Measurements from ENCODE around the gene LRRC27.
"Not testable (repeated sequence)": the region's sequence is repeated elsewhere in the genome, so short reads cannot be mapped to it uniquely, and the experiment has no call there.

Gene LRRC27

GRCh38 chr10:132385389-132385667 is 53.3 kb downstream of the LRRC27 start:
- no peaks in the 10 kb centered on the region for H3K9me3 Mint-ChIP-seq
- peaks cover 15% of the 10 kb centered on the region for H3K4me1 Mint-ChIP-seq
- ATAC-seq (no peak), DNase-seq (no peak)
- H3K4me3 Mint-ChIP-seq, result no peak overlapping the region
- peaks cover 3% of the 10 kb centered on the region for H3K27me3 Mint-ChIP-seq
- no peak overlapping the region for H3K27ac Mint-ChIP-seq
- H3K36me3 Mint-ChIP-seq (ENCODE audit: low read depth), result no peaks in the 10 kb centered on the region

- Mint-ChIP-seq H3K27ac (no peak overlapping the region), H3K36me3 (ENCODE audit: low read depth) (no peaks in the 10 kb centered on the region)
Observed at GRCh38 chr10:132385721-132386418, 53.9 kb downstream of the LRRC27 start.

GRCh38 chr10:132386419-132386831 is 54.4 kb downstream of the LRRC27 start:
- H3K4me1 Mint-ChIP-seq, result peaks cover 15% of the 10 kb centered on the region
- H3K27ac Mint-ChIP-seq, result no peak overlapping the region
- no peaks in the 10 kb centered on the region for H3K9me3 Mint-ChIP-seq
- peaks cover 3% of the 10 kb centered on the region for H3K27me3 Mint-ChIP-seq
- no peaks in the 10 kb centered on the region for H3K36me3 Mint-ChIP-seq (ENCODE audit: low read depth)
- DNase-seq (no peak), ATAC-seq (no peak)
- H3K4me3 Mint-ChIP-seq, result no peak overlapping the region

More at GRCh38 chr10:132385721-132386418, 53.9 kb downstream of the LRRC27 start:
- Mint-ChIP-seq H3K27me3 (peaks cover 3% of the 10 kb centered on the region), H3K4me3 (no peak overlapping the region), H3K4me1 (peaks cover 15% of the 10 kb centered on the region), H3K9me3 (no peaks in the 10 kb centered on the region)
- ATAC-seq, result no peak
- no peak for DNase-seq

- not testable (repeated sequence) for H3K27ac Mint-ChIP-seq; H3K9me3 Mint-ChIP-seq; DNase-seq; H3K4me3 Mint-ChIP-seq; H3K27me3 Mint-ChIP-seq; ATAC-seq; H3K36me3 Mint-ChIP-seq (ENCODE audit: low read depth)
- peaks cover 15% of the 10 kb centered on the region for H3K4me1 Mint-ChIP-seq
Observed at GRCh38 chr10:132386896-132387295, 54.9 kb downstream of the LRRC27 start.

GRCh38 chr10:132387764-132388210 is 55.8 kb downstream of the LRRC27 start:
- H3K9me3 Mint-ChIP-seq, result peaks cover 8% of the 10 kb centered on the region
- H3K4me1 Mint-ChIP-seq, result peaks cover 10% of the 10 kb centered on the region
- peak overlapping the region; percentile 85 for H3K27ac Mint-ChIP-seq
- DNase-seq (peak; percentile 82), ATAC-seq (peak; percentile 33)
- peak overlapping the region; percentile 62 for H3K4me3 Mint-ChIP-seq
- H3K36me3 Mint-ChIP-seq (ENCODE audit: low read depth), result no peaks in the 10 kb centered on the region
- H3K27me3 Mint-ChIP-seq, result peaks cover 3% of the 10 kb centered on the region

- ATAC-seq, result peak; percentile 30
- H3K27me3 Mint-ChIP-seq, result peaks cover 3% of the 10 kb centered on the region
- DNase-seq, result no peak
- H3K9me3 Mint-ChIP-seq, result peaks cover 8% of the 10 kb centered on the region
- H3K27ac Mint-ChIP-seq, result no peak overlapping the region
- H3K36me3 Mint-ChIP-seq (ENCODE audit: low read depth), result no peaks in the 10 kb centered on the region
- H3K4me3 Mint-ChIP-seq, result no peak overlapping the region
- H3K4me1 Mint-ChIP-seq, result peaks cover 10% of the 10 kb centered on the region
Observed at GRCh38 chr10:132388891-132389432, 57.0 kb downstream of the LRRC27 start.

GRCh38 chr10:132389433-132390169 is 57.6 kb downstream of the LRRC27 start:
- no peaks in the 10 kb centered on the region for H3K36me3 Mint-ChIP-seq (ENCODE audit: low read depth)
- H3K9me3 Mint-ChIP-seq, result peaks cover 8% of the 10 kb centered on the region
- ATAC-seq, result peak; percentile 8
- peaks cover 5% of the 10 kb centered on the region for H3K4me1 Mint-ChIP-seq
- H3K27ac Mint-ChIP-seq, result no peak overlapping the region
- DNase-seq, result no peak
- peaks cover 3% of the 10 kb centered on the region for H3K27me3 Mint-ChIP-seq
- H3K4me3 Mint-ChIP-seq, result no peak overlapping the region

GRCh38 chr10:132390170-132390920 is 58.4 kb downstream of the LRRC27 start:
- DNase-seq, result no peak
- H3K27ac Mint-ChIP-seq, result no peak overlapping the region
- ATAC-seq, result no peak
- no peak overlapping the region for H3K4me3 Mint-ChIP-seq
- peaks cover 3% of the 10 kb centered on the region for H3K27me3 Mint-ChIP-seq
- peaks cover 5% of the 10 kb centered on the region for H3K4me1 Mint-ChIP-seq
- H3K9me3 Mint-ChIP-seq, result peaks cover 8% of the 10 kb centered on the region
- H3K36me3 Mint-ChIP-seq (ENCODE audit: low read depth), result no peaks in the 10 kb centered on the region

GRCh38 chr10:132390921-132391675 is 59.1 kb downstream of the LRRC27 start:
- Mint-ChIP-seq H3K27me3 (peaks cover 3% of the 10 kb centered on the region), H3K36me3 (ENCODE audit: low read depth) (no peaks in the 10 kb centered on the region), H3K4me3 (no peak overlapping the region), H3K9me3 (peaks cover 8% of the 10 kb centered on the region), H3K27ac (no peak overlapping the region), H3K4me1 (peaks cover 5% of the 10 kb centered on the region)
- ATAC-seq (no peak), DNase-seq (no peak)

GRCh38 chr10:132391676-132392020 is 59.7 kb downstream of the LRRC27 start:
- Mint-ChIP-seq H3K4me3 (no peak overlapping the region), H3K4me1 (peaks cover 5% of the 10 kb centered on the region), H3K27ac (no peak overlapping the region), H3K9me3 (peaks cover 8% of the 10 kb centered on the region), H3K27me3 (peaks cover 3% of the 10 kb centered on the region), H3K36me3 (ENCODE audit: low read depth) (no peaks in the 10 kb centered on the region)
- no peak for DNase-seq
- ATAC-seq, result no peak

- Mint-ChIP-seq H3K36me3 (ENCODE audit: low read depth) (no peaks in the 10 kb centered on the region), H3K27ac (no peak overlapping the region), H3K4me3 (no peak overlapping the region), H3K27me3 (peaks cover 3% of the 10 kb centered on the region), H3K4me1 (peaks cover 5% of the 10 kb centered on the region), H3K9me3 (peaks cover 8% of the 10 kb centered on the region)
- ATAC-seq (no peak), DNase-seq (no peak)
Observed at GRCh38 chr10:132392184-132392800, 60.3 kb downstream of the LRRC27 start.

GRCh38 chr10:132392811-132393694 is 61.1 kb downstream of the LRRC27 start:
- H3K27me3 Mint-ChIP-seq, result no peaks in the 10 kb centered on the region
- ATAC-seq, result no peak
- H3K4me3 Mint-ChIP-seq, result no peak overlapping the region
- H3K27ac Mint-ChIP-seq, result no peak overlapping the region
- no peak for DNase-seq
- H3K4me1 Mint-ChIP-seq, result peaks cover 6% of the 10 kb centered on the region
- H3K36me3 Mint-ChIP-seq (ENCODE audit: low read depth), result no peaks in the 10 kb centered on the region
- peaks cover 8% of the 10 kb centered on the region for H3K9me3 Mint-ChIP-seq

- peaks cover 8% of the 10 kb centered on the region for H3K9me3 Mint-ChIP-seq
- H3K27me3 Mint-ChIP-seq, result no peaks in the 10 kb centered on the region
- H3K27ac Mint-ChIP-seq, result no peak overlapping the region
Observed at GRCh38 chr10:132393695-132394181, 61.7 kb downstream of the LRRC27 start.

More at GRCh38 chr10:132393695-132394181, 61.7 kb downstream of the LRRC27 start:
- Mint-ChIP-seq H3K4me1 (peaks cover 10% of the 10 kb centered on the region), H3K4me3 (no peak overlapping the region), H3K36me3 (ENCODE audit: low read depth) (no peaks in the 10 kb centered on the region)
- no peak for DNase-seq
- ATAC-seq, result no peak
